Measurements from ENCODE around the gene FXN. TPM values are rescaled to one million over a fixed set of nuclear protein-coding genes. Genes with fewer than 3 reads are reported as not detected.
A peak's percentile ranks its signal among the peaks of the same experiment; 100 is the strongest.
"Not testable (repeated sequence)": the region's sequence is repeated elsewhere in the genome, so short reads cannot be mapped to it uniquely, and the experiment has no call there.

FXN gene
- total RNA-seq, result 10 to 100 TPM in 1 of 2 donors, 1 to 10 TPM in 1; 9.6 to 17.8 TPM

GRCh38 chr9:69035438-69036308, at the start of gene FXN:
TSS of gene FXN (plus strand) at chr9:69035752. CDS start at chr9:69035783, 31 bp downstream.
- intact Hi-C loops (cut with DNase I), result no loop called here
- H3K4me3 ChIP-seq, result peak within 1 kb of the TSS; percentile 61 to 69
- peak within 1 kb of the TSS; percentile 72 to 79 for H3K27ac ChIP-seq
- DNase-seq (ENCODE audit: low spot score), result peak; percentile 73
- TF ChIP-seq CTCF (IDR thresholded peaks at IDR 0.05), result peak; percentile 92 to 97 (median 96)
- TF ChIP-seq POLR2A (IDR thresholded peaks at IDR 0.05), result peak; percentile 29
- TF ChIP-seq POLR2AphosphoS5 (IDR thresholded peaks at IDR 0.05), result peak; percentile 52
- no peaks in the 10 kb centered on the region for H3K9me3 ChIP-seq
- H3K4me1 ChIP-seq (replicated peaks), result no peaks in the 10 kb centered on the region
- 2% methylated on average over 45 of the region's 75 CpGs for WGBS
- no peaks in the 10 kb centered on the region for H3K27me3 ChIP-seq (replicated peaks; ENCODE audit: insufficient read depth)
- H3K36me3 ChIP-seq, result no peaks in the 10 kb centered on the region

GRCh38 chr9:68986949-68987348, 48.6 kb upstream of the FXN start:
- DNase-seq (ENCODE audit: low spot score); H3K36me3 ChIP-seq; H3K4me1 ChIP-seq (replicated peaks); intact Hi-C loops (cut with DNase I); H3K27me3 ChIP-seq (replicated peaks; ENCODE audit: insufficient read depth); H3K9me3 ChIP-seq; H3K27ac ChIP-seq; H3K4me3 ChIP-seq: not testable (repeated sequence)
- WGBS, result 94% methylated on average over 7 of the region's 7 CpGs

GRCh38 chr9:68991457-68991856, 44.1 kb upstream of the FXN start:
- TF ChIP-seq CTCF (IDR thresholded peaks at IDR 0.05) (no peak), POLR2A (IDR thresholded peaks at IDR 0.05) (no peak)
- Histone ChIP-seq H3K4me1 (replicated peaks) (no peaks in the 10 kb centered on the region), H3K4me3 (no peak overlapping the region), H3K9me3 (no peaks in the 10 kb centered on the region), H3K27me3 (replicated peaks; ENCODE audit: insufficient read depth) (no peaks in the 10 kb centered on the region), H3K27ac (no peak overlapping the region), H3K36me3 (no peaks in the 10 kb centered on the region)
- intact Hi-C loops (cut with DNase I), result loop anchor here (10.0 kb wide), 1 partner anchor 207 kb away; a partner anchor contains a TSS
- no peak for DNase-seq (ENCODE audit: low spot score)
- WGBS, result 75% methylated on average over 9 of the region's 9 CpGs

- DNase-seq (ENCODE audit: low spot score), result no peak
- intact Hi-C loops (cut with DNase I), result loop anchor here (10.0 kb wide), 1 partner anchor 211 kb away; a partner anchor contains a TSS
- no peaks in the 10 kb centered on the region for H3K27me3 ChIP-seq (replicated peaks; ENCODE audit: insufficient read depth)
Observed at GRCh38 chr9:68995776-68996175, 39.8 kb upstream of the FXN start.

GRCh38 chr9:68996462-68996861, 39.1 kb upstream of the FXN start:
- Histone ChIP-seq H3K9me3 (no peaks in the 10 kb centered on the region), H3K36me3 (no peaks in the 10 kb centered on the region), H3K4me3 (no peak overlapping the region), H3K27ac (no peak overlapping the region), H3K4me1 (replicated peaks) (no peaks in the 10 kb centered on the region), H3K27me3 (replicated peaks; ENCODE audit: insufficient read depth) (no peaks in the 10 kb centered on the region)
- WGBS, result 88% methylated on average over 5 of the region's 5 CpGs
- intact Hi-C loops (cut with DNase I), result loop anchor here (10.0 kb wide), 1 partner anchor 212 kb away; a partner anchor contains a TSS
- no peak for DNase-seq (ENCODE audit: low spot score)
- TF ChIP-seq POLR2AphosphoS5 (IDR thresholded peaks at IDR 0.05), result no peak
- no peak for TF ChIP-seq POLR2A (IDR thresholded peaks at IDR 0.05)
- no peak for TF ChIP-seq CTCF (IDR thresholded peaks at IDR 0.05)

More at GRCh38 chr9:68995776-68996175, 39.8 kb upstream of the FXN start:
- H3K9me3 ChIP-seq, result no peaks in the 10 kb centered on the region
- no peak overlapping the region for H3K27ac ChIP-seq
- TF ChIP-seq POLR2AphosphoS5 (IDR thresholded peaks at IDR 0.05) (no peak), CTCF (IDR thresholded peaks at IDR 0.05) (no peak), POLR2A (IDR thresholded peaks at IDR 0.05) (no peak)
- H3K4me1 ChIP-seq (replicated peaks), result no peaks in the 10 kb centered on the region
- no peak overlapping the region for H3K4me3 ChIP-seq
- no peaks in the 10 kb centered on the region for H3K36me3 ChIP-seq
- 84% methylated on average over 3 of the region's 3 CpGs for WGBS
